ENCODE data around the gene OR6S1. TPM values are rescaled to one million over a fixed set of nuclear protein-coding genes. Genes with fewer than 3 reads are reported as not detected.

Gene OR6S1
- polyA plus RNA-seq, 1 of the 3 experiments (the other 2 are of a cell fraction), result not detected

GRCh38 chr14:20668969-20669368 is 27.5 kb upstream of the OR6S1 start (continued):
- TF ChIP-seq MEF2A (IDR thresholded peaks at IDR 0.05; ENCODE audit: borderline replicate concordance, low read depth), result no peak
- no peak for TF ChIP-seq FOXM1 (IDR thresholded peaks at IDR 0.05; ENCODE audit: low read depth)
- no peak for TF ChIP-seq TCF12 (IDR thresholded peaks at IDR 0.05)
- TF ChIP-seq FOSL2 (IDR thresholded peaks at IDR 0.05; ENCODE audit: borderline replicate concordance, low read depth), result no peak
- TF ChIP-seq CHD2 (IDR thresholded peaks at IDR 0.05; ENCODE audit: low read length, partially characterized antibody), result no peak

GRCh38 chr14:20667957-20668356 is 26.5 kb upstream of the OR6S1 start:
- ChIA-PET POLR2A (no interaction called here), CTCF (interaction anchor here (0.7 kb wide), 1 partner anchor 14 kb away, joined by 3 read pairs; no protein-coding TSS in a partner anchor)
- Histone ChIP-seq H3K4me3 (ENCODE audit: low read depth in 2 of 2, low read length in 1 of 2) (no peak overlapping the region), H3K27ac (ENCODE audit: low read depth in 2 of 2, low read length in 1 of 2) (no peak overlapping the region), H3K9ac (no peak overlapping the region), H3K27me3 (ENCODE audit: insufficient read depth) (peaks cover 71% of the 10 kb centered on the region), H3K9me3 (no peaks in the 10 kb centered on the region), H3K9me2 (no peaks in the 10 kb centered on the region), H2AFZ (ENCODE audit: low read depth) (no peak overlapping the region), H3K4me1 (ENCODE audit: control insufficient read depth in 1 of 2, insufficient read depth in 2 of 2, low read depth in 1 of 2, low read length in 1 of 2) (no peaks in the 10 kb centered on the region), H3F3A (replicated peaks; ENCODE audit: insufficient read depth) (no peaks in the 10 kb centered on the region), H3K36me3 (replicated peaks in 1 of 2; ENCODE audit: control insufficient read depth in 1 of 2, insufficient read depth in 2 of 2, low read length in 1 of 2) (no peaks in the 10 kb centered on the region), H4K20me1 (ENCODE audit: insufficient read depth) (no peaks in the 10 kb centered on the region), H3K4me2 (no peak overlapping the region), H3K79me2 (ENCODE audit: insufficient read depth) (no peaks in the 10 kb centered on the region)
- WGBS (ENCODE audit: low lambda C conversion rate), result 21% methylated on average over 2 of the region's 2 CpGs
- TF ChIP-seq FOSL2 (IDR thresholded peaks at IDR 0.05; ENCODE audit: borderline replicate concordance, low read depth), result no peak
- TF ChIP-seq RXRA (IDR thresholded peaks at IDR 0.05; ENCODE audit: borderline replicate concordance, low read depth), result no peak
- TF ChIP-seq REST (IDR thresholded peaks at IDR 0.05; ENCODE audit: low read depth, low read length), result no peak
- no peak for TF ChIP-seq EZH2phosphoT487 (IDR thresholded peaks at IDR 0.05; ENCODE audit: borderline replicate concordance, low read depth)
- TF ChIP-seq MEF2A (IDR thresholded peaks at IDR 0.05; ENCODE audit: borderline replicate concordance, low read depth), result no peak
- TF ChIP-seq MAX (IDR thresholded peaks at IDR 0.05; ENCODE audit: low read depth), result no peak
- TF ChIP-seq GATA2 (CRISPR knock-in tag; IDR thresholded peaks at IDR 0.05), result no peak
- no peak for TF ChIP-seq CHD2 (IDR thresholded peaks at IDR 0.05; ENCODE audit: low read length, partially characterized antibody)
- no peak for TF ChIP-seq TEAD4 (IDR thresholded peaks at IDR 0.05; ENCODE audit: borderline replicate concordance, insufficient read depth)
- no peak for TF ChIP-seq JUND (IDR thresholded peaks at IDR 0.05)
- TF ChIP-seq EP300 (IDR thresholded peaks at IDR 0.05; ENCODE audit: borderline replicate concordance in 1 of 2, low read depth in 1 of 2, low read length in 1 of 2), result no peak
- TF ChIP-seq TCF12 (IDR thresholded peaks at IDR 0.05), result no peak
- TF ChIP-seq RCOR1 (IDR thresholded peaks at IDR 0.05; ENCODE audit: low read length), result no peak
- TF ChIP-seq FOXM1 (IDR thresholded peaks at IDR 0.05; ENCODE audit: low read depth), result no peak
- no peak for TF ChIP-seq TAF1 (IDR thresholded peaks at IDR 0.05; ENCODE audit: borderline replicate concordance, low read depth, low read length)
- DNase-seq, result no peak
